SK-N-SH treated with all-trans-retinoic acid at 6 μM for 48 hours (cell line): ENCODE measurements around the gene SBF2.

Experiments
- ATAC-seq: fragments of 200-7000 bp; cut with Tn5 transposase; 3 replicates; pipeline ENCODE4 v1.9.1; 2020; ENCODE audit warnings: mild to moderate bottlenecking, moderate library complexity
- ARNTL ChIP-seq: fragments of 450-650 bp; formaldehyde crosslinking; IDR thresholded peaks from 2 replicates; pipeline ENCODE4 v1.5.0; 2020; ENCODE audit warnings: low read depth, mild to moderate bottlenecking, moderate library complexity, borderline replicate concordance
- BACH2 ChIP-seq: fragments of 250-450 bp; sonication (Bioruptor Pico); IDR thresholded peaks from 2 replicates; pipeline ENCODE4 v1.9.0; 2021; ENCODE audit warnings: mild to moderate bottlenecking, borderline replicate concordance
- CREB5 ChIP-seq: fragments of 250-450 bp; sonication (Bioruptor Pico); IDR thresholded peaks from 2 replicates; pipeline ENCODE4 v1.5.1; 2020; ENCODE audit warnings: low read depth, mild to moderate bottlenecking, moderate library complexity
- CSDC2 ChIP-seq: fragments of 250-450 bp; sonication (Bioruptor Pico); IDR thresholded peaks from 2 replicates; pipeline ENCODE4 v1.5.0; 2020; ENCODE audit warnings: mild to moderate bottlenecking, moderate library complexity
- CSRNP3 ChIP-seq: fragments of 250-450 bp; sonication (Bioruptor Pico); IDR thresholded peaks from 2 replicates; pipeline ENCODE4 v1.5.1; 2021; ENCODE audit warnings: mild to moderate bottlenecking, moderate library complexity
- ESRRG ChIP-seq: fragments of 250-450 bp; sonication (Bioruptor Pico); IDR thresholded peaks from 2 replicates; pipeline ENCODE4 v1.6.1; 2021; ENCODE audit warnings: mild to moderate bottlenecking
- GLIS3 ChIP-seq: fragments of 250-450 bp; sonication (Bioruptor Pico); IDR thresholded peaks from 2 replicates; pipeline ENCODE4 v1.5.0; 2020; ENCODE audit warnings: mild to moderate bottlenecking, moderate library complexity
- ISL1 ChIP-seq: fragments of 250-450 bp; sonication (Bioruptor Pico); IDR thresholded peaks from 2 replicates; pipeline ENCODE4 v2.1.2; 2022; ENCODE audit warnings: mild to moderate bottlenecking, moderate library complexity
- OSR1 ChIP-seq: fragments of 250-450 bp; sonication (Bioruptor Pico); IDR thresholded peaks from 2 replicates; pipeline ENCODE4 v1.8.0; 2022; ENCODE audit warnings: moderate library complexity, mild to moderate bottlenecking, inconsistent platforms
- PATZ1 ChIP-seq: fragments of 250-450 bp; sonication (Bioruptor Pico); IDR thresholded peaks from 2 replicates; pipeline ENCODE4 v1.8.0; 2020; ENCODE audit warnings: mild to moderate bottlenecking, moderate library complexity, borderline replicate concordance
- PPARA ChIP-seq: fragments of 250-450 bp; sonication (Bioruptor Pico); IDR thresholded peaks from 2 replicates; pipeline ENCODE4 v1.5.0; 2020; ENCODE audit warnings: mild to moderate bottlenecking, borderline replicate concordance
- RARB ChIP-seq: fragments of 250-450 bp; sonication (Bioruptor Pico); IDR thresholded peaks from 2 replicates; pipeline ENCODE4 v1.8.0; 2021; ENCODE audit warnings: mild to moderate bottlenecking, moderate library complexity
- SNAI2 ChIP-seq: fragments of 250-450 bp; sonication (Bioruptor Pico); IDR thresholded peaks from 2 replicates; pipeline ENCODE4 v1.5.0; 2020; ENCODE audit warnings: mild to moderate bottlenecking, moderate library complexity
- TOX ChIP-seq: fragments of 250-450 bp; sonication (Bioruptor Pico); IDR thresholded peaks from 2 replicates; pipeline ENCODE4 v1.8.0; 2021; ENCODE audit warnings: mild to moderate bottlenecking, moderate library complexity, borderline replicate concordance
- ZC3H10 ChIP-seq: fragments of 250-450 bp; sonication (Bioruptor Pico); IDR thresholded peaks from 2 replicates; pipeline ENCODE4 v1.5.1; 2021; ENCODE audit warnings: mild to moderate bottlenecking, moderate library complexity
- ZFP3 ChIP-seq: fragments of 250-450 bp; sonication (Bioruptor Pico); IDR thresholded peaks from 2 replicates; pipeline ENCODE4 v1.5.0; 2020; ENCODE audit warnings: mild to moderate bottlenecking, moderate library complexity
- ZFP30 ChIP-seq: fragments of 450-650 bp; formaldehyde crosslinking; IDR thresholded peaks from 2 replicates; pipeline ENCODE4 v1.5.0; 2022; ENCODE audit warnings: mild to moderate bottlenecking, moderate library complexity
- ZNF565 ChIP-seq: fragments of 450-650 bp; formaldehyde crosslinking; conservative IDR thresholded peaks from 2 replicates; pipeline ENCODE4 v1.5.0; 2020; ENCODE audit warnings: low read depth, mild to moderate bottlenecking, moderate library complexity
- ZNF70 ChIP-seq: fragments of 450-650 bp; formaldehyde crosslinking; IDR thresholded peaks from 2 replicates; pipeline ENCODE4 v1.5.0; 2020; ENCODE audit warnings: mild to moderate bottlenecking, moderate library complexity

SBF2 gene

GRCh38 chr11:9868641-9869040 is 425.4 kb downstream of the SBF2 start:
- TF ChIP-seq CREB5 (CRISPR knock-in tag) = no peak
- TF ChIP-seq TOX = no peak
- TF ChIP-seq CSRNP3 = no peak
- TF ChIP-seq OSR1 (CRISPR knock-in tag) = no peak
- TF ChIP-seq ZC3H10 (CRISPR knock-in tag) = no peak
- ATAC-seq = no peak

GRCh38 chr11:9862981-9863380 is 431.0 kb downstream of the SBF2 start:
- no peak for ATAC-seq
- no peak for TF ChIP-seq TOX
- TF ChIP-seq GLIS3 = no peak
- no peak for TF ChIP-seq BACH2 (CRISPR knock-in tag)
- no peak for TF ChIP-seq PATZ1 (CRISPR knock-in tag)
- no peak for TF ChIP-seq CSRNP3
- TF ChIP-seq ZFP30 (CRISPR knock-in tag) = no peak
- TF ChIP-seq OSR1 (CRISPR knock-in tag) = no peak
- no peak for TF ChIP-seq PPARA (CRISPR knock-in tag)
- no peak for TF ChIP-seq CREB5 (CRISPR knock-in tag)
- TF ChIP-seq ZNF565 (CRISPR knock-in tag) = no peak
- TF ChIP-seq RARB = no peak

- ATAC-seq = peak; percentile 97
- TF ChIP-seq CSDC2 (CRISPR knock-in tag) = no peak
- no peak for TF ChIP-seq ZFP3 (CRISPR knock-in tag)
- no peak for TF ChIP-seq OSR1 (CRISPR knock-in tag)
- TF ChIP-seq ARNTL (CRISPR knock-in tag) = no peak
- no peak for TF ChIP-seq TOX
Measured at GRCh38 chr11:9861860-9862725, 431.9 kb downstream of the SBF2 start.

GRCh38 chr11:9859554-9860305 is 434.3 kb downstream of the SBF2 start:
- ATAC-seq = no peak
- TF ChIP-seq RARB = no peak
- TF ChIP-seq ZFP3 (CRISPR knock-in tag) = no peak
- TF ChIP-seq ISL1 (CRISPR knock-in tag) = no peak
- TF ChIP-seq TOX = no peak
- no peak for TF ChIP-seq ESRRG
- no peak for TF ChIP-seq ZNF565 (CRISPR knock-in tag)
- no peak for TF ChIP-seq SNAI2
- no peak for TF ChIP-seq BACH2 (CRISPR knock-in tag)
- no peak for TF ChIP-seq ZC3H10 (CRISPR knock-in tag)
- TF ChIP-seq OSR1 (CRISPR knock-in tag) = no peak
- no peak for TF ChIP-seq ZNF70
- TF ChIP-seq, all 23 proteins: peak for 0
